Rectal smooth muscle tissue (tissue), 1 donor: ENCODE measurements around the gene SYTL2.
"Not testable (repeated sequence)": the region's sequence is repeated elsewhere in the genome, so short reads cannot be mapped to it uniquely, and the experiment has no call there.

Experiments used
- H3K27ac ChIP-seq: one replicate; pipeline ENCODE4 v1.7.0; 2013; ENCODE audit warnings: low read depth, low read length, inconsistent platforms
- H3K27me3 ChIP-seq: one replicate; pipeline ENCODE4 v1.7.0; 2013; ENCODE audit warnings: low read length; ENCODE audit not compliant: control insufficient read depth, insufficient read depth
- H3K36me3 ChIP-seq: one replicate; pipeline ENCODE4 v1.7.0; 2013; ENCODE audit warnings: low read length; ENCODE audit not compliant: control insufficient read depth, insufficient read depth
- H3K4me1 ChIP-seq: one replicate; pipeline ENCODE4 v1.7.0; 2013; ENCODE audit warnings: low read length; ENCODE audit not compliant: control insufficient read depth, insufficient read depth
- H3K4me3 ChIP-seq: one replicate; pipeline ENCODE4 v1.7.0; 2013; ENCODE audit warnings: low read length
- H3K9ac ChIP-seq: one replicate; pipeline ENCODE4 v1.7.0; 2013; ENCODE audit warnings: low read length

The SYTL2 gene

GRCh38 chr11:85780780-85781517 is 30.0 kb downstream of the SYTL2 start:
- H3K27ac ChIP-seq = not testable (repeated sequence)

GRCh38 chr11:85779956-85780640 is 30.8 kb downstream of the SYTL2 start:
- Histone ChIP-seq H3K4me1 (no peaks in the 10 kb centered on the region), H3K27me3 (no peaks in the 10 kb centered on the region), H3K27ac (no peak overlapping the region), H3K9ac (no peak overlapping the region), H3K4me3 (no peak overlapping the region), H3K36me3 (no peaks in the 10 kb centered on the region)

More at GRCh38 chr11:85780780-85781517, 30.0 kb downstream of the SYTL2 start:
- not testable (repeated sequence) for H3K9ac ChIP-seq, H3K4me1 ChIP-seq, H3K36me3 ChIP-seq, H3K27me3 ChIP-seq, H3K4me3 ChIP-seq

- H3K9ac ChIP-seq, H3K36me3 ChIP-seq, H3K27ac ChIP-seq, H3K27me3 ChIP-seq, H3K4me1 ChIP-seq, H3K4me3 ChIP-seq: not testable (repeated sequence)
Observed at GRCh38 chr11:85777603-85777972, 33.4 kb downstream of the SYTL2 start.

GRCh38 chr11:85776951-85777602 is 33.9 kb downstream of the SYTL2 start:
- H3K36me3 ChIP-seq = no peaks in the 10 kb centered on the region
- no peak overlapping the region for H3K9ac ChIP-seq
- no peak overlapping the region for H3K27ac ChIP-seq
- H3K27me3 ChIP-seq = no peaks in the 10 kb centered on the region
- H3K4me1 ChIP-seq = no peaks in the 10 kb centered on the region
- no peak overlapping the region for H3K4me3 ChIP-seq

GRCh38 chr11:85774256-85775101 is 36.5 kb downstream of the SYTL2 start:
- Histone ChIP-seq H3K4me1 (no peaks in the 10 kb centered on the region), H3K4me3 (no peak overlapping the region), H3K9ac (no peak overlapping the region), H3K27me3 (no peaks in the 10 kb centered on the region), H3K27ac (no peak overlapping the region), H3K36me3 (no peaks in the 10 kb centered on the region)

- no peak overlapping the region for H3K4me3 ChIP-seq
- H3K27me3 ChIP-seq = no peaks in the 10 kb centered on the region
- H3K36me3 ChIP-seq = no peaks in the 10 kb centered on the region
- H3K9ac ChIP-seq = no peak overlapping the region
- H3K27ac ChIP-seq = no peak overlapping the region
- H3K4me1 ChIP-seq = no peaks in the 10 kb centered on the region
Observed at GRCh38 chr11:85772695-85773094, 38.2 kb downstream of the SYTL2 start.

- no peaks in the 10 kb centered on the region for H3K27me3 ChIP-seq
- H3K9ac ChIP-seq = no peak overlapping the region
- H3K27ac ChIP-seq = no peak overlapping the region
- H3K36me3 ChIP-seq = no peaks in the 10 kb centered on the region
- H3K4me3 ChIP-seq = no peak overlapping the region
- H3K4me1 ChIP-seq = no peaks in the 10 kb centered on the region
Observed at GRCh38 chr11:85771568-85771967, 39.4 kb downstream of the SYTL2 start.

- H3K36me3 ChIP-seq = no peaks in the 10 kb centered on the region
- no peak overlapping the region for H3K9ac ChIP-seq
- H3K27me3 ChIP-seq = no peaks in the 10 kb centered on the region
- no peak overlapping the region for H3K27ac ChIP-seq
- no peak overlapping the region for H3K4me3 ChIP-seq
- H3K4me1 ChIP-seq = no peaks in the 10 kb centered on the region
Observed at GRCh38 chr11:85769771-85770170, 41.2 kb downstream of the SYTL2 start.

- H3K4me1 ChIP-seq = no peaks in the 10 kb centered on the region
- H3K27me3 ChIP-seq = no peaks in the 10 kb centered on the region
- no peak overlapping the region for H3K27ac ChIP-seq
Observed at GRCh38 chr11:85768473-85769146, 42.3 kb downstream of the SYTL2 start.

GRCh38 chr11:85767246-85767945 is 43.5 kb downstream of the SYTL2 start:
- no peak overlapping the region for H3K9ac ChIP-seq
- no peak overlapping the region for H3K27ac ChIP-seq
- no peak overlapping the region for H3K4me3 ChIP-seq
- H3K36me3 ChIP-seq = no peaks in the 10 kb centered on the region
- no peaks in the 10 kb centered on the region for H3K4me1 ChIP-seq
- no peaks in the 10 kb centered on the region for H3K27me3 ChIP-seq

More at GRCh38 chr11:85768473-85769146, 42.3 kb downstream of the SYTL2 start:
- Histone ChIP-seq H3K4me3 (no peak overlapping the region), H3K9ac (no peak overlapping the region), H3K36me3 (no peaks in the 10 kb centered on the region)

- Histone ChIP-seq H3K9ac (no peak overlapping the region), H3K27ac (no peak overlapping the region), H3K4me3 (no peak overlapping the region), H3K27me3 (no peaks in the 10 kb centered on the region), H3K36me3 (no peaks in the 10 kb centered on the region), H3K4me1 (no peaks in the 10 kb centered on the region)
Observed at GRCh38 chr11:85766721-85767161, 44.2 kb downstream of the SYTL2 start.
